Activated naive CD8-positive, alpha-beta T cell treated with anti-CD3 and anti-CD28 coated beads, Interleukin-2, amount 50 U/mL, for 16 hours (primary cell): ENCODE measurements around the gene PCP4L1.
"Not testable (repeated sequence)": the region's sequence is repeated elsewhere in the genome, so short reads cannot be mapped to it uniquely, and the experiment has no call there.

Experiments
- DNase-seq: peaks from one replicate; pipeline ENCODE4 v3.0.0-alpha.2; 2020; ENCODE audit warnings: low read depth, low spot score

Gene PCP4L1

DNA sequence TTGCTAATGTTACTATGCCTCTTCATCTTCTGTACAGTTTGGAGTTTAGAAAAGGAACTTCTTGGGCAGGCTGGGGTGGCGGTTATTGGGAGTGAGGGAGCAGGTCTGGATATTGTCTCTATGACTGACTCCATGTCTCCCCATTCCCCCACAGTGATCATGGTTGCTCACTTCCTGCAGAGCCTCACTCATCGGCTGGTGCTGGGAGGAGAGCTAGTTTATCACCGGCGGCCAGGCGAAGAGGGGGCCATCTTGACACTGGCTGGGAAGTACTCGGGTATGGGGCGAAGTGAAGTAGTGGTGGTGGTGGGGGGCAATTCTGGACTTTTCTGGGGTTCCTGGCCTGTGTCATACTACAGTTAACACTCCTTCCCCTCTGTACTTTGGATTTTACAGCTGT, 30.5 kb upstream of the PCP4L1 start:
- DNase-seq = no peak

DNA sequence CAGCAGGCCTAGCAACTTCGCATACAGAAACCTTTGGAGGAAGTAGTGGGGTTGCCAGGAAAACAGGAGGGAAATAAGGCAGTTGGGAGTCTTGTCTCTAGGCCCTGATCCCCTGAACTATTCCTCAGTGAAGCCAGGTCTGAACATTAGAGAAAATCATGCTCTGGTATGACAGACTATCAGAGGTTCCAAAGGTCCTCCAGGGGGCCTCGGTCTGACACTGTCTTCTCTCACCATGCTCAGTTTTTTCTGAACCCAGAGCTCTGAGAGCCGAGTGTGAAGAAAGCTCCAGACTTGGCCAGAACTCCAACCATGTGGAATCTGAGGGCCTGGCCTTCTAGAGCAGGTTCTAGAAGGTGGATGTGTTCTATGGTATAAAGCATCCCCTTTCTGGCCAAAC, 28.6 kb upstream of the PCP4L1 start:
- no peak for DNase-seq

DNA sequence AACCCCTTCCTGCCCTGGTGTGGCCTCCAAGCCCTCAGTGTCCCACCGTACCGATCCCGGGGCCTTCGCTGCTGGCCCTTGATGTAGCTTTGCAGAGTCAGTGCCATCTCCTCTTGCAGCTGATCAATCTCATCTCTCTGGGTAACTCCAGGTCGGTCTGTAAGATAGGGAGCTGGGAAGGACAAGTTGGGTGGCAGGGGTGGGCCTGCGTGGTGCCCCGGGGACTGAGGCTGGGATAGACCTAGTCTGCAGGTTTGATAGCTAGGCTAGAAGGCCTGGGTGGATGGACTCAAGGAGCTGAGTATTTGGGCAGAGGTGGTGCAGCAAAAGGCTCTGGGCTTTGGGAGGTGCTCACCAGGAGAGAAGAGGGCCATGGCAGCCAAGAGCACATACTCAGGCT, 27.8 kb upstream of the PCP4L1 start:
- DNase-seq = no peak

DNA sequence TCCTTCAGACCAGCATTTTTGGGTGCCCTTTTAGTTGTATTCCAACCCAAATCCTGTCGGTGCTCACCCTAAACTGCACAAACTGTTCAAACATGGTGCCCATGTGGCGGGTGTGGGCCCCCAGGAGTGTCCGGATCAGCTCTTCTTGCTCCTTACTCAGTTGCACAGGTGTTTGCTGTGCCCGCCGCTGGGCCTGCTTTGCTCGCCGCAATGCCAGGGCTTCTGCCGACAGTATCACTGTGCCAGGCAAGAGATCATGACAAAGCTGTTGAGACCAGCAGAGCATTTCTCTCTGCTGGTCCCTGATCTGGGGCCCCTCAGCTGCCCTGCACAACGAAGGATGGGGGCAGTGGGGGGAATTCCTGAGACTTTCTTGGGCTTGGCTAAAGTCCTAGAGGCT, 25.4 kb upstream of the PCP4L1 start:
- no peak for DNase-seq

DNA sequence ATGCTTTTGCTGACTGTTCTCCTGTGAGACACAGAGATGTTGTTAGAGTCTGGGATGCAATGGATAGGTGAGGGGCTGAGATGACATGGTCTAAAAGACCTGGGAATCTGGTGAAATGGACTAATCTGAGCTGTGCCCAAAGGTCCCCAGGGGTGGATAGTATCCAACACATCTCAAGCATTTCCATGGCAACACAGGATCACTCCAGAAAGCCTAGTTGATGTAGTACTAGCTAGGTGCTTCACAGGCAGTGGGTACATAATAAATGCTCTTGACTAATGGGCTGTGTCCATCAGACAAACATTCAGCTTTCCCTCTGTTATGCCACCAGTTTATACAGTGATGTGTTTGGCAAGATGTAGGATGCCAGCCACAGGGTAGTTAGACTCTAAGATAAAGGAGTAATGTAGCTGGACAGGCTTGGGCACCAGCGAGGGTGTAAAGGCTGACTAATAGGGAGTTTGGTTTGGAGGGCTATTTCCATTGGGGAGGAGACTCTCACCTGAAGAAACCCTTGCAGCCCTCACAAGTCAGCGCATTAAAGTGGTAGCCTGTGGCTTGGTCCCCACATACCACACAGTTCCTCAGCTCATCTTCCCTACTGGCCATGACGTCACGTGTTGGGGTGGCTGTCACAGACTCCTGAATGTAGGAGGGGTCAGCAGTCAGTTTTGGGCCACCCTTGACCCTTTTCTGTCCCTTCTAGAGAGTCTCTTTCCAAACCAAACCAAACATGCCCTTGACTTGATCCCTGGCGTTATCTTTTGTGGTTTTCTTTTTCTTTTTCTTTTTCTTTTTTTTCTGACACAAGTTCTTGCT, 22.4 kb upstream of the PCP4L1 start:
- DNase-seq = no peak

DNA sequence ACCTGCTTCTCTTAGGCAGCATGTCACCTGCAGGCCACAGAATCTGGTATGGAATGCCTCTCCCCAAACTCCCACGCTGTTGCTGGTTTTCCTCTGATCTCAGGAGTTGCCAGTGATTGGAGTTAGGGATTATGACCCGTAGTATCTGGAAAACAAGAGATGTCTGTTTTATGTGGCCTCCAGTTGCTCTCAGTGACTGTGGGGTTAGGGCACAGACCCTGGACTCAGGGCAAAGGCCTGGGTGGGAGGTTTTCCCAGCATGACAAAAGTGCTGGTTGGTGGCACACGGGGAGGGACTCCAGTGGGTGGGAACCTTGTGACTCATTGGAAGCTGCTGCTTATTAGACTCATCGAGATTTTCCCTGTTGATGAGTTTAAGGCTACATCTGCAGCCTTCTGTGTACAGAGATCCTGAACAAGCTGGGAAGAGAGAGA, 20.5 kb upstream of the PCP4L1 start, which contains the start of gene NR1I3:
Gene NR1I3, minus strand, starts transcription at position 165 of the 435 bp plus-strand sequence. CDS start 1,638 bp downstream, outside the sequence.
- DNase-seq = no peak

DNA sequence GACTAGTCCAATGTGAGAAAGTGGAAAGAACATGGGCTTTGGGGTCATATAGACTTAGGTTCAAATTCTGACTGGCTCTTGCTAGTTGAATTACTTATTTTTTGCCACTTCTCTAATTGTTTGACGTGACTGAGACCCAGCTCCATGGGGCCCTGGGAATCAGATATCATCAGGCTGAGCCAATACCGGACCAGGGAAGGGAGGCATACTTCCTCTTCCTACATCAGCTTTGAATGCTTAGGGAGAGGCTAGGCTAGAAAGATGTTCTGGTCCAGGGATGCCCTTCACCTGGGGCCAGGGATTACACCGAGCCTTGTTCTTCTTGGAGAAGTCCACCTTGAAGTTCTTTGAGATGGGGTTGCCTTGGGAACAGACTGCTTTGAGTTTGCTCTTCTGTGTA, 16.9 kb upstream of the PCP4L1 start:
- DNase-seq = no peak

DNA sequence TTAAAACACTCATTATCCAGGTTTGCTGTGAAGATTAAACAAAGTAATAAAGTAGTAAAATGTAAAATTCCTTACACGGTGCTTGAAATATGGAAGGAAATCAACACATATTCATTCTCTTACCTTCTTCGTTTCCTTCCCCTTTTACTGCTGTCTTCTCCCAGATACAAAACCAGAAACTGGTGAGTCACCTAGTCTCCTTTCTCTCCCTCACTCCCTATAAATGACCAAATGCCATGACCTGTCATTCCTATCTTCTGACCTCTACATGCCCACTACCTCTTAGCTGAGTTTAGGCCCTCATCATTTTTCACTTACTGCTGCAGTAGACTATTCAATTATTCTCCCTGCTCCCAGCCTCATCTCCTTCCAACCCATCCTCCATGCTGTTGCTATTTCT, 16.2 kb upstream of the PCP4L1 start:
- DNase-seq = no peak

DNA sequence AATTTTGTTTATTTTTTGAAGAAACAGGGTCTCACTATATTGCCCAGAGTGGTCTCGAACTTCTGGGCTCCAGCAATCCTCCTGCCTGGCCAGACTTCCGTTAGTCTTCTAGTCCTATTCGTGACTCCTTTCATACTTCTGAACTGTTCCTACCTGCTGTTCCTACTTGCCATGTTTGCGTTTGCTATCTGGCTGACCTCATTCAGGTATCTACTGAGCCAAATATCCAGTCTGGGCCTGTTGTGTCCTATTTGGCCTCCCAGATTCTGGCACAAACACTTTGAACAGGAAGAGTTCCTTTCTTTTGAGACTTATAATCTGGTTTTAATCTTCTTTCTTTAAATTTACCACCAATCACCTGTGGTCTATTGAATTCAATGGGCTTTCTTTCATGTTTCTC, 13.7 kb upstream of the PCP4L1 start:
- no peak for DNase-seq

DNA sequence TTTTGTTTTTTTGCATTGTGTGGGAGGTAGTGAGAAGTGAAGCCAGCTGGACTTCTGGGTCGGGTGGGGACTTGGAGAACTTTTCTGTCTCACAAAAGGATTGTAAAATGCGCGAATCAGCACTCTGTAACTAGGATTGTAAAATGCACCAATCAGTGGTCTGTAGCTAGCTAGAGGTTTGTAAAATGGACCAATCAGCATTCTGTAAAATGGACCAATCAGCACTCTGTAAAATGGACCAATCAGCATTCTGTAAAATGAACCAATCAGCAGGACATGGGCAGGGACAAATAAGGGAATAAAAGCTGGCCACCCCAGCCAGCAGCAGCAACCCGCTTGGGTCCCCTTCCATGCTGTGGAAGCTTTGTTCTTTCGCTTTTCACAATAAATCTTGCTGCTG, 8.4 kb upstream of the PCP4L1 start:
- DNase-seq = not testable (repeated sequence)

DNA sequence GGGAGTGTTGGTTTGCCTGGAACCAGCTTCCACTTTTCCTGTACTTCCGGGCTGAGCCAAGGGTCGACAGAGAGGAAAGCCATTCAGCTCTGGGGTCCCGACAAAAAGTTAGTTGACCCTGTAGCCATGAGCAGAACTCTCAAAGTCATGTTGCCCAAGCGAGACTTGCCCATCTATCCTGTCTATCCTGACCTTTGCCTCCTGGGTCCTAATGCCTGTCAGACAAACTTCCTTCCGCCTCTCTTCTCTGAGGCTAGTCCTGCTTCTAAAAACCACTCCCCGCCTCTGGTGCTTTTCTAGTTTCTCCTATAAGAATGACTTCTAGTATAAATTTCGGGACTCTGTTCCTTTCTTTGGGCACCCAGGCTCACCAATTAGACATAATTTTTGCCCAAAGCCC, 7.7 kb upstream of the PCP4L1 start:
- no peak for DNase-seq

DNA sequence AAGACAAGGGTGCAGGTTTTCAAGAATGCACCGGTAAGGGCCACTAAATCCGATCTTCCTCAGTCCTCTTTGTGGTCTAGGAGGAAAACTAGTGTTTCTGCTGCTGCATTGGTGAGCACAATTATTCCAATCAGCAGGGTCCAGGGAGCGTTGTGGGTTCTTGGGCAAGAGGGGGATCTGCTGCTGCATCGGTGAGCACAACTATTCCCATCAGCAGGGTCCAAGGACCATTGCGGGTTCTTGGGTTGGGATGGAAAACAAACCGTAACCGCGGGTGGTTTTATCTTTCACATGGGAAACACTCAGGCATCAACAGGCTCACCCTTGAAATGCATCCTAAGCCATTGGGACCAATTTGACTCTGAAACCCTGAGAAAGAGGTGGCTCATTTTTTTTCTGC, 7.0 kb upstream of the PCP4L1 start:
- DNase-seq = no peak

DNA sequence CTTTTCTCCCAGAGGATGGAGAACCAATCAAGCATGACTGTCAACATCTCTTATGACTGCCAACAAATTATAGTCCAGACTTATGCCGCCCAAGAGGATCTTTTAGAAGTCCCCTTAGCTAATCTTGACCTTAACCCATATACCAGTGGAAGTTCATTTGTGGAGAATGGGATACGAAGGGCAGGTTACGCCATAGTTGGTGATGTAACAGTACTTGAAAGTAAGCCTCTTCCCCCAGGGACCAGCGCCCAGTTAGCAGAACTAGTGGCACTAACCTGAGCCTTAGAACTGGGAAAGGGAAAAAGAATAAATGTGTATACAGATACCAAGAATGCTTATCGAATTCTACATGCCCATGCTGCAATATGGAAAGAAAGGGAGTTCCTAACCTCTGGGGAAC, 3.2 kb upstream of the PCP4L1 start:
- DNase-seq = not testable (repeated sequence)

DNA sequence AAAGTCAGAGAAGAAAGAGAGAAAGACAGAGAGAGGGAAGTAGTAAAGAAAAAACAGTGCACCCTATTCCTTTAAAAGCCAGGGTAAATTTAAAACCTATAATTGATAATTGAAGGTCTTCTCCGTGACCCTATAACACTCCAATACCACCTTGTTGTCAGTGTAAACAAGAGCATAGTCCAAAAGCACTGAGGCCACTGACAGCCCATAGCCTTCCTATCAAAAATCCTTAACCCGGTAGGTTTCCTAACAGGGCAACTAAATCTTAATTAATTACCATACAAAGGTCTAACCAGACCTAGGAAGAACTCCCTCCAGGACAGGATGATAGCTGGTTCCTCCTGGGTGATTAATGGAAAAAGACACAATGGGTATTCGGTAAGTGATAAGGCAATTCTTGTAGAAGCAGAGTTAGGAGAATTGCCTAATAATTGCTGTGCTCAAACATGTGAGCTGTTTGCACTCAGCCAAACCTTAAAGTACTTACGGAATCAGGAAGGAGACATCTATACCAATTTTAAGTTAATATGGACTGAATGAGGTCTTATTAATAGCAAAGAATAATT, 2.5 kb upstream of the PCP4L1 start:
- not testable (repeated sequence) for DNase-seq

DNA sequence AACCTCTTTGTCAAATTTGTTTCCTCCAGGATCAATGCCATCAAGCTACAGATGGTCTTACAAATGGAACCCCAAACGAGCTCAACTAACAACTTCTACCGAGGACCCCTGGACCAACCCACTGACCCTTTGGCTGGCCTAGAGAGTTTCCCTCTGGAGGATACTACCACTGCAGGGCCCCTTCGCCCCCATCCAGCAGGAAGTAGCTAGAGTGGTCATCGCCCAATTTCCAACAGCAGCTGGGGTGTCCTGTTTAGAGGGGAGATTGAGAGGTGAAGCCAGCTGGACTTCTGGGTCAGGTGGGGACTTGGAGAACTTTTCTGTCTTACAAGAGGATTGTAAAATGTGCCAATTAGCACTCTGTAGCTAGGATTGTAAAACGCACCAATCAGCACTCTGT, 1.4 kb upstream of the PCP4L1 start:
- not testable (repeated sequence) for DNase-seq

DNA sequence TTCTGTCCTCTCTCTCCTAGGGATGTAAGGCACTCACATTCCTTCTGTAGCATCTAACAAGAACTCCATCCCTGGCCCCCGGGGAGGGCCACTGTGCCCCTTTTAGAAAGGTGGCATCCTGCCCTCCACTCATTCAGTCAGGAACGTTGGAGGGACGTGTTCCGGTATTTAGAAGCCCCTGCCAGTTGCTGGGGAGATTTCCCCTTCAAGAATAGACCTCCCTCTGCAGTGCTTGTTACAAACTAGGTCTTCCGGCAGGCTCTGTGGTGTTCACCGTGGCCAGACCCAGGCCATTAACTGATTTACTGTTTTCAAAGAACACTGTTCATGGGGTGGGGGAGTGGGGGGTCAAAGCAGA, 779 bp downstream of the PCP4L1 start:
- DNase-seq = no peak

DNA sequence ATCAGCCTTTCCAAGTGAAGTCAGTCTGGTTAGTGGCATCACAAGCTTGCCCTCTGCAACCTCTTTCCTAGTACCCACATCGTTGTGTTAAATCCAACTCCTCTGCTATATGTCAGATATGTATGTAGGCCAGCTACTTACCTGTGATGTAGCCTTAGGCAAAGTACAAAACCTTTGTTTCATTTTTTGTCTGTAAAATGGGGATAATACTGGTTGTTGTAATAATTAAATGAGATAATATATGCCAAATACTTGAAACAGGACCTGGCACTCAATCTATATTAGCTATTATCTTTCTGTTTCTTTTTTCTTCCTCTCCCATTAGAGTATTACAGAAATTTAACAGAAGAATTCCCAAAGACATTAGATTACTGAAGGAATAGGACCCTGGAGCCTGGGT, 1.2 kb downstream of the PCP4L1 start:
- no peak for DNase-seq

DNA sequence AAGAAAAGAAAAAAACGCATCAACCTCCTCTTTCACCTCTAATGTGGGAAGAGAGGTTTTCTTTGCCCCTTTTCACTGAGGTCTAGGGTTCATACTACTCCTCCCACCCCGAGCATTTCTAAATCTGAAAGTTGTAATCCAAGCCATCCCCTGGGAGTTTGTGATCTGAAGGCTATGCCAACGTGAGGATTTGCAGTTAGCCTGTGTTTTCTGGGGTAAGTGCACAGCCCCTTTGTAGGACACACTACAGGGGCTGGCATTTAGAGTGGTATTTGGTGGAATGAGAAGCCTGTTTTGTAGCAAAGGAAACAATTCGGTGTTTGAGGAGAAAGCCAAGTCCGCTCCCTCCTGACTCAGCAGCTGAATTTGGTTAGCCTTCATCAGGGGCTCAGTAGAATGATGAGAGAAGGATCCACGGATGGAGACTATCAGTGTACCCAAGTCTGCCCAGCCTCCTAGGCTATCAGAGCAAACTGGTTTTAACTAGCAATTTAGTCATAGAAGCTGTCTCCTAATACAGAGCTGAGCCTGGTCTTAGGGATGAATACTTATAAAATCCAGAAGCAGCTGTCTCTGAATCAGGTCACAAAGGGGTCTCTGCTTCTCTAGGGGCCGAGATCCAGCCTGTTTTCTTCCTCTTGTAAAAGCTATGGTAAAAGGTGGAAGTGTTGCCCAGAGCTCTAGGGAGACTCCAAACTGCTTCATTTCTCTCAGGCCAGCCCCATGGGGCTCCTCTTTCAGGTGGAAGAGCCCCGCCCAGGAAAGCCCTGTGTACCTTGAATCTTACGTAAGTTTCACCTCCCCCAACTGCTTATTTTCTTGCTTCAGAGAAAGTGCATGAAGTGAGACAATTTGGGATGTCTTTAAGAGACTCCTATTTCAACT, 2.1 kb downstream of the PCP4L1 start:
- no peak for DNase-seq

DNA sequence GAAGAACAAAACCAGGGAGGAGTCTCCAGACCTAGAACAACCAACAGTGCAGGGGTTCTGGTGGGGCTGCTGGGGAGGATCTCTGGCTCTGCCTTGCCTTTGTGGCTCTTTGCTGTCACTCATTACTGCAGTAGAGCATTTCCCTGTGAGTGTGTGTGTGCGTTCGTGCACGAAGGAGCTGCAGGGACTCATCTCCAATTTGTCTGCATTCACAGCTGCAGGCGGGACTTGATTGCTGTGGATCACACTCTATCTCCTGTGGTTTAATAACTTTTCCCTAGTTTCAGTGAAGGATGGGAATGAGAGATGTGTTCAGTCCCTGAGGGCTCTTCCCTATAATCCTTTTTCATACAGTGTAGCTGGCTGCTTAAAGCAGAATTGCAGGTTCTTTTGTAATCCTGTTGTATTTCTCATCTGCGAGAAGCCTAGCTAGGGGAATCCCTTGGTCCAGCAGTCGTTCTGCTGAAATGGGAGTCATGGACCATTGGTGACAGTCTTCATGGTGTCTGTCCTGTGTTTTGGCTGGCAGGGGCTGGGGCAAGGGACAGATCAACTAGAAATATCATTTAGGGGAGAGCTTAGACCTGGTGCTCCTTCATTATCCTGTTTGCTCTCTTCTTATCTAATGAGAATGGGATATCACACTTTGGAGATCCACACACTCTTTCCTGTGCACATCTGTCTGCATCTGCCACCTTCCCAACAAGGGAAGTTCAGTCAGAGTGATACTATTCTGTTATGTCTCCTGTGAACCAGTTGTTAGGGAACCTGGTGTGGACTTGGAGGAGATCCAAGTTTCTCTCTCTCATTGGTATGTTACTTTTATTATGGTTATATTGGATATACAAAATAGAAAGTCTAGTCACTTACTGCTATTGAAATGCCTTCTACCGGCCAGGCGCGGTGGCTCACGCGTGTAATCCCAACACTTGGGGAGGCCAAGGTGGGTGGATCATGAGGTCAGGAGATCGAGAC, 3.0 kb downstream of the PCP4L1 start:
- DNase-seq = no peak

DNA sequence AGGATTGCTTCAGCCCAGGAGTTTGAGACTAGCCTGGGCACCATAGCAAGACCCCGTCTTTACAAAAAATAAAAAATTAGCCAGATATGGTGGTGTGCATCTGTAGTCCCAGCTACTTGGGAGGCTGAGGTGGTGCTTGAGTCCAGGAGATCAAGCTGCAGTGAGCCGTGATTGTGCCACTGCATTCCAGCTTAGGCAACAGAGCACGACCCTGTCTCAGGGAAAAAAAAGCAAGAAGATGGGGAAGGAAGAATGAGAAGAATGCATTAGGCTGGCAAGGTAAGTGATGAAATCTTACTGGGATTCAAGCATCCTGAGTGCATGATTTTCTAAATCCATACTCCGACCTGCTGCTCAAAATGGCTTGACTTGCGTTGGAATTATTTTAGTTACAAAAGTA, 6.8 kb downstream of the PCP4L1 start:
- no peak for DNase-seq

DNA sequence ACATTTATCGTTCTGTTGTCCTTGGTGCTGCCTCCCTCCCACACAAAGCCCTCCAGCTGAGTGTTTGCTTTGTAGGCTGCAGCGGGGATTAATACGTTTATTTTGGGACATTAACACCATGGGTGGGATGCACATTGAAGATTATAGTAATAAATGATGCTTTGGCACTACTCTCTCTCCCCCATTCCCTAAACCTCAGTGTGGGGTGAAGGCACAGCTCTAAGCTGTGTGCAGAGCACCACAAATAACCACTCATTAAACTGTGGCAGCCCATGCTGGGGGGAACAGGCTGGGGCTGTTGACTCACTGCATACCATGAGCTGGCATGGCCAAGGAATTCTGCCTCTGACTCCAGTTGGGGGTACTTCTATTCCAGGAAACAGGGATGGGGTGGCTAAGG, 7.7 kb downstream of the PCP4L1 start:
- no peak for DNase-seq
